LNCaP clone FGC (cell line): ENCODE results near the gene ASB10.

Experiments
- DNase-seq: peaks from one replicate; pipeline ENCODE4 v3.0.0-alpha.2; 2011; ENCODE audit warnings: low read depth
- H3K4me3 ChIP-seq: 2 replicates; pipeline ENCODE4 v1.5.1; 2011; ENCODE audit warnings: mild to moderate bottlenecking, low read depth, low read length, control low read depth
- CTCF ChIP-seq: IDR thresholded peaks from 2 replicates; pipeline ENCODE4 v1.5.1; 2012; ENCODE audit warnings: mild to moderate bottlenecking; ENCODE audit not compliant: control insufficient read depth, insufficient read depth; ENCODE audit errors: extremely low read depth

The ASB10 gene

DNA sequence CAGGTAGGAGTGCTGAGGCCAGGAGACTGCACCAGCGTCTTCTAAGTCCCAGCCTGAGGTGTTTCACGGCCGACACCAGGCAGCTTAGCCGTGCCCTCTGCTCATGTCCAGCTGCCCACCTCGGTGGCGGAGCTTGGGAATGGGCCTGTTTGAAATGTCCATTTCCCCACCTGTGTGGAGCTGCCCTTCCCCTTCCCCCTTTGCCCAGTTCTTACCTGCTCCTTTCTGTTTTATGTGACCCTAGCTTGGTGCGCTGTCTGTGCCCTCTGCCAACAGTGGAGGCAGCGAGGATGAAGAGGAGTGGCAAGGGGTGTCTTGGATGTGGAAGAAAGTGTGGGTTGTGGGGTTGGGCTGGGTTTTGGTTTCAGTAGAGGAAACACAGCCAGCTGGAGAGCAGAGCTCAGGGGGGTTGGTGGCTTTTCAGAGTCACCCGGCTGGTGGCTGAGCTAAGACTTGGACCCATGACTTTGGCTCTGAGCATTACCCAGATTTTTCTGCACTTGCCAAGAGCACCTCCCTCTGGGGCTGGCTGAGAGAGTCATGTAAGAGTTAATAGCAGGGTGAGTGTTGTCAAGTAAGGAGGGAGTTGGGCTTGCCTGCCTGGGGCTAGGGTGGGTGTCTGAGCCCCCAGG, 57.0 kb downstream of the ASB10 start:
- TF ChIP-seq CTCF = no peak
- no peak overlapping the region for H3K4me3 ChIP-seq

DNA sequence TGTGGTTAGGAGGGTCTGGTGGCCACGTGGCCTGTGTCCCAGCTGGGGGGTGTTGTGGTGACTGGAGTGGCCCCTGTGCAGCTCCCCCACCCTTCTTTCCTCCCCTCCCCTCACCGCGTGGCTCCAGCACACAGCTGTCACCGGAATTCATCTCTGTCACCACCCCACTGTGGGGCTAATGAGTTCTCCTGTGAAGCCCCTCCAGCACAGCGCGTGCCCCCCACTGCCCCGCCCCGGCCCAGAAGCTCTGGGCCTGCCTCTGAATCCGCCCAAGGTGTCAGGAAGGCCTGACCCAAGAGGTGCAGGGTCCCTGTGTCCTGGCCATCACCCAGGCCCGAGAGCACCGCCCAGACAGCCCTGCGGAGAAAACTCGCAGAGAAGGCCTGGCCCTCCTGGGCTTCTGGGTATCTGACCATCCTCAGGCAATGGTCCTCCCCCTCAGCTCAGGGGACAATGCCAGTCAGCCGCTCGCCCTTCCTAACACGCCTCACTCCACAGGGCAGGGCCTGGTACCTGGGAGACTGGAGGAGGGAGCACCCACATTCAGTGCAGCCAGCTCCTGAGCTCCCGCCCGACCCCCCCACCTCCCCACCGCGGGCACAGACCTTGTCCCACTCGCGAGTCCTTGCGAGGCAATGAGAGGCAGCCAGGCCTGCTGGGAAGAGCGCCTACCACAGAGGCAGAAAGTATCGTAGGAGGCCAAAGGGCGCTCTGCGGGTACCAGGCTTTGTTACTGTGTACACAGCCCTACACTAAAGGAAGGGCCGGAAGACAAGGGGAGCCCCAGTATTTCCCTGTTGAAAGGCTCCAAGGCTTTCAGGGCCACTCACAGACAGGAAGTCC, 57.7 kb downstream of the ASB10 start:
- no peak for TF ChIP-seq CTCF
- H3K4me3 ChIP-seq = no peak overlapping the region
- no peak for DNase-seq

More for the DNA sequence above, 57.0 kb downstream of the ASB10 start:
- no peak for DNase-seq

DNA sequence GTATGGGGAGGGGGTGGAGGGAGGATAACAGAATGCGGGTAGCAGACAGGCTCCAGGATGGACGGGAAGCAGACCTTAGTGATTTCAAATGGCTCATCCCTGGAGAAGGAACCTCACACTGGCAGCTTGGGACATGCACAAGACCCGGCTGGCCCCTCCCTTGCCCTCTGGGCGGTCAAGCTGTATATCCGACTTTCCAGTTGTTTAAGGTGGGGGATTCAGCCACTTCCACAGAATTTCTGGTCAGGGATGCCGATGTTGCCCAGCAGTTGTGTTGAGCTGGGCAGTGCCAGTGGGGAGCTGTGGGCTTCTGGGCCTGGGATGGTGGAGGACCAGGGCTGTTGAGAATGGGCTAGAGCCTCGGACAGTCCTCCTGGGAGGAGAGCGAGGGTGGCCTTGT, 58.3 kb downstream of the ASB10 start:
- TF ChIP-seq CTCF = no peak
- no peak overlapping the region for H3K4me3 ChIP-seq
- DNase-seq = no peak

GRCh38 chr7:151128144-151128543, 58.9 kb downstream of the ASB10 start:
- TF ChIP-seq CTCF = no peak
- H3K4me3 ChIP-seq = no peak overlapping the region
- no peak for DNase-seq

DNA sequence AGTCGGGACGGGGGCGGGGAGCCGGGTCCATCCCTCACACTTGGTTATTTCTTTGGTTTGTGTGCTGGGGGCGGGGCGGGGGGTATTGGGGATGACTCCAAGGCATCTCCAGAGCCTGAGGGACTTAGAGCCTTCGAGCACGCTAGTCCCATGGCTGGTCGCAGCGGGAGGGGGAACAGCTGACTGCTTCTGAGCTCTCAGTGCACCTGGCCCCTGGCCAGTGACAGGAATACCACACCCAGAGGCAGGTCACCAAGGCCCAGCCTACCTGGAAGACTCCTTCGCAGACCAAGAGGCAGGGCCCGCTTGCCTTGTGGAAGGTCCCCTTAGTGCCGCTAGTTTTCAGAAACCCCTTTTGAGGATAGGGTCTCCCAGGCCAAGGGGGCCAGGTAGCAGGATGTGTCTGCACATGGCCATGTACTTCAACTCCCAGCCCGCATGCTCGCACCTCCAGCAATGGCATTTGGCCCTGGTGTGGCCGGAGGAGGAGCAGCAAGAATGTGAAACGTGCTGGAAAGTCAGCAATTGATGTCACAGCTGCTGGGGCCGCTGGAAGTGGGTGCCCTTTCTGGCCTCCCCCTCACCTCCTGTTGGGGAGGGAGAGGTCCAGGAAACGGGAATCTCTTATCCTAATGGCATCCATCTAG, 60.4 kb downstream of the ASB10 start:
- no peak overlapping the region for H3K4me3 ChIP-seq
- peak; percentile 57 for DNase-seq
- TF ChIP-seq CTCF = no peak

GRCh38 chr7:151125846-151126481, 61.1 kb downstream of the ASB10 start:
- H3K4me3 ChIP-seq = peak overlapping the region; percentile 49
- DNase-seq = no peak

More at GRCh38 chr7:151125846-151126481, 61.1 kb downstream of the ASB10 start:
- no peak for TF ChIP-seq CTCF
